Naive thymus-derived CD4-positive, alpha-beta T cell (primary cell): Measurements from ENCODE around the gene TLE5. TPM values are rescaled to one million over a fixed set of nuclear protein-coding genes. Genes with fewer than 3 reads are reported as not detected.
A peak's percentile ranks its signal among the peaks of the same experiment; 100 is the strongest.

Experiments
- ATAC-seq: fragments of 150-1000 bp; cut with Tn5 transposase; 2 replicates; pipeline ENCODE4 v1.10.0; 2021; ENCODE audit warnings: mild to moderate bottlenecking, moderate library complexity
- CTCF ChIA-PET: fragments of 350-600 bp; sonication (Branson Sonifier 250); formaldehyde crosslinking; loops from one replicate; lab custom pipeline; 2021; ENCODE audit warnings: antibody characterized with exemption; lab: Charles Lee
- POLR2A ChIA-PET: fragments of 350-600 bp; sonication (Branson Sonifier 250); formaldehyde crosslinking; loops from one replicate; lab custom pipeline; 2021; ENCODE audit warnings: antibody characterized with exemption, inconsistent platforms; lab: Charles Lee
- DNase-seq, 9 donors: peaks; one replicate each; pipeline versions ENCODE4 v3.0.0 to v3.0.0-alpha.2; 2020 to 2022; ENCODE audit warnings: mixed read lengths in 1 of 9
- H3K27ac ChIP-seq: one replicate; pipeline ENCODE4 v1.7.0; 2013; ENCODE audit warnings: mild to moderate bottlenecking, low read depth, low read length, moderate library complexity
- H3K27me3 ChIP-seq, 2 donors: one replicate each; pipeline ENCODE4 v1.7.0; 2013; ENCODE audit warnings: low read length in 2 of 2, mild to moderate bottlenecking in 2 of 2, moderate library complexity in 2 of 2; ENCODE audit not compliant: control insufficient read depth in 2 of 2, insufficient read depth in 2 of 2
- H3K36me3 ChIP-seq, 3 experiments: 1 replicate in 2 of 3; 2 replicates in 1 of 3; pipeline ENCODE4 v1.7.0; 2013; ENCODE audit warnings: low read length in 3 of 3, mild to moderate bottlenecking in 3 of 3, moderate library complexity in 1 of 3; ENCODE audit not compliant: insufficient read depth in 3 of 3, control insufficient read depth in 2 of 3
- H3K4me1 ChIP-seq, 2 donors: one replicate each; pipeline ENCODE4 v1.7.0; 2013; ENCODE audit warnings: low read length in 2 of 2, mild to moderate bottlenecking in 2 of 2, moderate library complexity in 1 of 2; ENCODE audit not compliant: control insufficient read depth in 2 of 2, insufficient read depth in 2 of 2
- H3K4me3 ChIP-seq: 2 replicates; pipeline ENCODE4 v1.7.0; 2013; ENCODE audit warnings: mild to moderate bottlenecking, low read length
- H3K9me3 ChIP-seq, 3 experiments: 1 replicate in 2 of 3; 2 replicates in 1 of 3; pipeline ENCODE4 v1.7.0; 2013; ENCODE audit warnings: low read length in 3 of 3; ENCODE audit not compliant: control insufficient read depth in 2 of 3
- H3K27ac Mint-ChIP-seq, 9 donors: one replicate each; pipeline ENCODE4 v1.8.0; 2020 to 2022; ENCODE audit warnings: mixed read lengths in 9 of 9, mild to moderate bottlenecking in 8 of 9, moderate library complexity in 5 of 9, inconsistent platforms in 2 of 9
- H3K27me3 Mint-ChIP-seq, 5 donors: one replicate each; pipeline ENCODE4 v1.8.0; 2021 to 2022; ENCODE audit warnings: mixed read lengths in 5 of 5, mild to moderate bottlenecking in 1 of 5
- H3K36me3 Mint-ChIP-seq, 5 donors: one replicate each; pipeline ENCODE4 v1.8.0; 2020 to 2022; ENCODE audit warnings: mixed read lengths in 5 of 5, mild to moderate bottlenecking in 3 of 5, inconsistent platforms in 1 of 5
- H3K4me1 Mint-ChIP-seq, 7 donors: one replicate each; pipeline ENCODE4 v1.8.0; 2020 to 2022; ENCODE audit warnings: mixed read lengths in 7 of 7, mild to moderate bottlenecking in 3 of 7, inconsistent platforms in 1 of 7
- H3K4me3 Mint-ChIP-seq, 10 donors: one replicate each; pipeline ENCODE4 v1.8.0; 2020 to 2022; ENCODE audit warnings: mild to moderate bottlenecking in 10 of 10, mixed read lengths in 10 of 10, moderate library complexity in 6 of 10, inconsistent platforms in 2 of 10
- H3K9me3 Mint-ChIP-seq, 11 donors: one replicate each; pipeline ENCODE4 v1.8.0; 2020 to 2022; ENCODE audit warnings: mixed read lengths in 11 of 11, mild to moderate bottlenecking in 4 of 11, inconsistent platforms in 1 of 11, moderate library complexity in 1 of 11
- intact Hi-C, 2 donors: fragments of 100-400 bp; cut with micrococcal nuclease; formaldehyde crosslinking; loops; one replicate each; pipeline ENCODE4 v1.15.1; 2023
- polyA plus RNA-seq, 2 donors: library from polyadenylated mRNA; unstranded; fragments of 300-500 nt; fragmentation: Illumina TruSeq; gene quantifications; one replicate each; pipeline ENCODE4 v1.2.3, GENCODE V29; 2021
- total RNA-seq, 6 experiments: library from RNA in 5 of 6; stranded (reverse) in 5 of 6; gene quantifications; 1 replicate in 5 of 6; 2 replicates in 1 of 6; pipeline ENCODE4 v1.2.3 and lab custom pipeline; 2021 to 2026

Gene TLE5
- total and polyA plus RNA-seq, 7 experiments from 2014 or later = 643 to 1,102 (median 755) TPM

GRCh38 chr19:3031607-3031867 lies 30.8 kb downstream of the TLE5 start:
- Mint-ChIP-seq H3K27me3 (peaks cover 0 to 74% (median 0%) of the 10 kb centered on the region in 5 donors), H3K4me1 (peaks cover 21 to 60% (median 46%) of the 10 kb centered on the region in 7 donors), H3K4me3 (peak overlapping the region in 5 of 10 donors; percentile 2 to 57 (median 18)), H3K27ac (peak overlapping the region in 8 of 9 donors; percentile 1 to 88 (median 40)), H3K9me3 (peaks cover 0 to 5% (median 0%) of the 10 kb centered on the region in 11 donors), H3K36me3 (no peaks in the 10 kb centered on the region)
- ATAC-seq (no peak), DNase-seq (no peak)
- Histone ChIP-seq H3K9me3 (no peaks in the 10 kb centered on the region), H3K4me1 (peaks cover 21 to 25% of the 10 kb centered on the region in 2 donors), H3K4me3 (no peak overlapping the region), H3K27me3 (no peaks in the 10 kb centered on the region), H3K27ac (no peak overlapping the region), H3K36me3 (no peaks in the 10 kb centered on the region)
- POLR2A ChIA-PET = interaction anchor here (0.7 to 1.6 kb wide), 7 partner anchors 8 to 922 kb away, joined by 3 to 5 read pairs (median 4); no protein-coding TSS in a partner anchor
- CTCF ChIA-PET = interaction anchor here (1.9 kb wide), 1 partner anchor 21 kb away, joined by 5 read pairs; no protein-coding TSS in a partner anchor
- intact Hi-C loops = no loop called here

DNA sequence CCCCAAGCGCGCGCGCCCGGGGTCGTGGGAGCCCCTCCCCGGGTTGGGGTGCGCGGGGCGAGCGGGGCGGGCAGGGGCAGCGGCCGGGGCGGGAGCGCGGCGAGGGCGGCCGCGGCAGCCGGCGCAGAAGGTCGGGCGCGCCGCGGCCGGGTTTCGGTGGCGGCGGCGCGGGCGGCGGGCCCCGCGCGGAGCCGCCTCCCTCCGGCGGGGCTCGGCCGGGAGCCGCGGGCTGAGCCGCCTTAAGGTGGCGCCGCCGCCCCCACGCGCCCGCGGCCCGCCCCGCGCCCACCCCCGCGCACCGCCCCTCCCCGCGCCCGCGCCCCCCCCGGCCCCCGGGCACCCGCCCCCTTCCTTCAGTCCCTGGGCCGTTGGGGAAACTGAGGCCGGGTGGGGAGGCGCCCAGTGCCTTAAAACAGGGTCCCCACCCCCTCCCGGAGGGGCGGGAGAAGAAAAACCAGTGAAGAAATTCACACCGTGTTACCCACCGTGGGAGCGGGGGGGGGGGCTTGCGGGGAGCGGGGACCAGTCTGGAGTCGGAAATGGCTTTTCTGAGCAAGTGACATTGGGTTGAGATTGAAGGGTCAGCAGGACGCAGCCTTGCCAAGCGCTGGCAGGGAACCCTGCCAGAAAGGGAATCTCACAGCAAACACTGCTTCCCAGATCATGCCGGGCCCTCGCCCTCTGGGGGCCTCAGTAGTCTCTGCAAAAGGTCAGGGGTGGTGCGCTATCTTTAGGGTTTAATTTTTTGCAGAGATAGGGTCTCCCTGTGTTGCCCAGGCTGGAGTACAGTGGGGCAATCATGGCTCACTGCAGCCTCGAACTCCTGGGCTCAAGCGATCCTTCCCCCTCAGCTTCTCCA lies 33.0 kb downstream of the TLE5 start, which contains the start of gene TLE2:
Gene TLE2, minus strand, starts transcription at position 216 of the 859 bp plus-strand sequence. CDS start 376 bp downstream, outside the sequence.
- H3K4me1 ChIP-seq = peaks cover 12 to 26% of the 10 kb centered on the region in 2 donors
- Mint-ChIP-seq H3K4me1 (peaks cover 6 to 59% (median 46%) of the 10 kb centered on the region in 7 donors), H3K27me3 (peaks cover 0 to 81% (median 0%) of the 10 kb centered on the region in 5 donors), H3K36me3 (no peaks in the 10 kb centered on the region), H3K27ac (peak within 1 kb of the TSS in 8 of 9 donors; percentile 31 to 88 (median 74)), H3K4me3 (peak within 1 kb of the TSS; percentile 60 to 93 (median 80)), H3K9me3 (peaks cover 0 to 1% (median 0%) of the 10 kb centered on the region in 11 donors)
- intact Hi-C loops = no loop called here
- no peaks in the 10 kb centered on the region for H3K27me3 ChIP-seq
- H3K36me3 ChIP-seq = no peaks in the 10 kb centered on the region
- ChIA-PET CTCF (no interaction called here), POLR2A (interaction anchor here (0.6 to 2.4 kb wide), 5 partner anchors 9 to 65 kb away, joined by 3 to 8 read pairs (median 6); no protein-coding TSS in a partner anchor)
- peak within 1 kb of the TSS; percentile 52 for H3K4me3 ChIP-seq
- peak within 1 kb of the TSS; percentile 64 for H3K27ac ChIP-seq
- H3K9me3 ChIP-seq = no peaks in the 10 kb centered on the region
- peak; percentile 72 for ATAC-seq
- peak in 1 of 9 donors; percentile 33 for DNase-seq

DNA sequence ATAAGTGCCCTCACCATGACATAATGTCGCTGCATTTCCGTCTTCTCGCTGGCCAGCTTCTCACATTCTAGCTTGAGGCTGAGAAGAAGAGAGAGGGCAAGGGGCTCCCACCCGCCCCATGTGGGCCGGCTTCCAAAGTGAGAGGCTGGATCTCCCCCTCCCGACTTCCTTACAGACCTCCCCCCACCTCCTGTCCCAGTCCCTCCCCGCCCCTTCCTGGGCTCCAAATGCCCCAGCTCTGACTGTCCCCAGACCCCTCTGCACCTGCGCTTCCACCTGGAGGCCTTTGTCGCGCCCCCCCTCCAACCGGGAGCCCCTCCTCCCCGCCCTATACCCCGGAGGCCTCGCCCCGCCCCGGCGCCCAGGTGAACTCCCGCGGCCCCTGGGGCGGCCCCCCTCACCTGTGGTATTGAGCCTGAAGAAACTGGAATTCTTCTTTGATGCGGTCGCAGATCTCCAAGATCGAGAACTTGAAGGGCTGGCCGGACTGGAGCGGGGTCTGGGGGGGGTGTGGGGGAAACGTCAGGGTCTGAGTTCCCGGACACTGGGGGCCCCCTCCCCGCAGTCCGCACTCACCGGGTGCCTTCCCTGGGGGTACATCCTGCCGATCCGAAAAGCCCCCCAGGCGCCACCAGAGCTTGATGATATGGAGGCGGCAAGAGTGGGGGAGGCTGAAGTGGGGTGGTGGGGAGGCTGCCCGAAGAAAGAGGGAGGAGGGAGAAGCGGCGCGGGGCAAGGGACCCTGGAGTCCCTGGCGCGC lies 33.8 kb downstream of the TLE5 start:
- Mint-ChIP-seq H3K27ac (peak overlapping the region in 5 of 9 donors; percentile 10 to 86 (median 60)), H3K4me1 (peaks cover 5 to 55% (median 41%) of the 10 kb centered on the region in 7 donors), H3K4me3 (peak overlapping the region; percentile 54 to 93 (median 80)), H3K9me3 (peaks cover 0 to 1% (median 0%) of the 10 kb centered on the region in 11 donors), H3K36me3 (no peaks in the 10 kb centered on the region), H3K27me3 (peaks cover 0 to 75% (median 0%) of the 10 kb centered on the region in 5 donors)
- no peaks in the 10 kb centered on the region for H3K27me3 ChIP-seq
- ATAC-seq (peak; percentile 37), DNase-seq (peak in 2 of 9 donors; percentile 17 to 48)
- H3K4me1 ChIP-seq = peaks cover 12 to 25% of the 10 kb centered on the region in 2 donors
- peak overlapping the region; percentile 52 for H3K4me3 ChIP-seq
- ChIA-PET CTCF (no interaction called here), POLR2A (interaction anchor here (1.1 to 3.3 kb wide), 7 partner anchors 8 to 67 kb away, joined by 3 to 11 read pairs (median 5); partner anchors contain the start of genes TLE5 and TLE6)
- no peaks in the 10 kb centered on the region for H3K36me3 ChIP-seq
- H3K9me3 ChIP-seq = no peaks in the 10 kb centered on the region
- H3K27ac ChIP-seq = peak overlapping the region; percentile 64
- intact Hi-C loops = loop anchor here in 1 of 2 donors (1.0 kb wide), 1 partner anchor 8 kb away; no protein-coding TSS in a partner anchor

- H3K36me3 ChIP-seq = no peaks in the 10 kb centered on the region
- H3K27ac ChIP-seq = peak overlapping the region; percentile 64
- Mint-ChIP-seq H3K27ac (peak overlapping the region in 5 of 9 donors; percentile 10 to 86 (median 60)), H3K4me3 (peak overlapping the region; percentile 54 to 93 (median 80)), H3K36me3 (no peaks in the 10 kb centered on the region), H3K9me3 (peaks cover 0 to 1% (median 0%) of the 10 kb centered on the region in 11 donors), H3K4me1 (peaks cover 9 to 58% (median 44%) of the 10 kb centered on the region in 7 donors), H3K27me3 (peaks cover 0 to 72% (median 0%) of the 10 kb centered on the region in 5 donors)
- H3K9me3 ChIP-seq = no peaks in the 10 kb centered on the region
- H3K27me3 ChIP-seq = no peaks in the 10 kb centered on the region
- POLR2A ChIA-PET = interaction anchor here (1.1 to 3.3 kb wide), 7 partner anchors 8 to 68 kb away, joined by 3 to 11 read pairs (median 5); partner anchors contain the start of genes TLE5 and TLE6
- H3K4me3 ChIP-seq = no peak overlapping the region
- CTCF ChIA-PET = interaction anchor here (1.3 kb wide), 1 partner anchor 8 kb away, joined by 5 read pairs; no protein-coding TSS in a partner anchor
- intact Hi-C loops = loop anchor here in 1 of 2 donors (1.0 kb wide), 1 partner anchor 8 kb away; no protein-coding TSS in a partner anchor
- ATAC-seq (no peak), DNase-seq (no peak)
- peaks cover 12 to 25% of the 10 kb centered on the region in 2 donors for H3K4me1 ChIP-seq
These were observed 34.4 kb downstream of the TLE5 start for GRCh38 chr19:3027981-3028304.

DNA sequence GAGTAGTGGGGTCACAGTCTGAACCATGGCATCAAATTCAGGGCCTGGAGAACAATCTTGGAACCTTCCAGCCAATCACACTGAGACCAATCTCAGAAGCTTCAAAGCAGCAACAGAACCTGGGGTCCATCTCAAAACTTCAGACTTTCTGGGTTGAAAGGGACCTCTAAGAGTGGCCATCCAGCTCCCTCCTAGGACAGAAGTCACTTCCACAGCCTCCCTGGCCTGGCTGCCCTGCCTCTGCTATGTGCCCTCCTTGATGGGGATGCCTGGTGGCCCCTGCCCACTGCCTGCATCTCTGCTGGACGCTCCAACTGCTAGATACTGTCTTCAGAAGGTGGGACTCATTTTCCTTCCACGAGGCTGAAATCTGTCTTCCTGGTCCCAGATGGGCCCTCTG lies 35.0 kb downstream of the TLE5 start:
- POLR2A ChIA-PET = interaction anchor here (1.2 to 3.3 kb wide), 6 partner anchors 9 to 68 kb away, joined by 3 to 11 read pairs (median 6); partner anchors contain the start of genes TLE5 and TLE6
- Mint-ChIP-seq H3K4me3 (peak overlapping the region in 9 of 10 donors; percentile 5 to 93 (median 78)), H3K27ac (peak overlapping the region in 5 of 9 donors; percentile 46 to 60 (median 56)), H3K36me3 (peaks cover 0 to 4% (median 0%) of the 10 kb centered on the region in 5 donors), H3K9me3 (peaks cover 0 to 1% (median 0%) of the 10 kb centered on the region in 11 donors), H3K27me3 (peaks cover 0 to 66% (median 0%) of the 10 kb centered on the region in 5 donors), H3K4me1 (peaks cover 13 to 63% (median 48%) of the 10 kb centered on the region in 7 donors)
- no peaks in the 10 kb centered on the region for H3K36me3 ChIP-seq
- CTCF ChIA-PET = interaction anchor here (1.3 kb wide), 1 partner anchor 9 kb away, joined by 5 read pairs; no protein-coding TSS in a partner anchor
- H3K4me1 ChIP-seq = peaks cover 12 to 25% of the 10 kb centered on the region in 2 donors
- intact Hi-C loops = no loop called here
- ATAC-seq = no peak
- no peak overlapping the region for H3K27ac ChIP-seq
- H3K9me3 ChIP-seq = no peaks in the 10 kb centered on the region
- no peaks in the 10 kb centered on the region for H3K27me3 ChIP-seq
- no peak for DNase-seq
- no peak overlapping the region for H3K4me3 ChIP-seq
